ENCODE results near the gene RGL1. TPM values are rescaled to one million over a fixed set of nuclear protein-coding genes. Genes with fewer than 3 reads are reported as not detected.

Gene RGL1
- total RNA-seq, 1 donor from 2014 or later = 3.2 TPM

- Histone ChIP-seq H3K4me3 (ENCODE audit: low read depth, low read length) (no peak overlapping the region), H3K27me3 (ENCODE audit: control insufficient read depth, insufficient read depth, low read length) (no peaks in the 10 kb centered on the region), H3K36me3 (ENCODE audit: control insufficient read depth, insufficient read depth, low read length) (no peaks in the 10 kb centered on the region)
- no peak for DNase-seq (ENCODE audit: low read depth)
- no peak for TF ChIP-seq CTCF (IDR thresholded peaks at IDR 0.05; ENCODE audit: insufficient read depth, low read length, poor library complexity, severe bottlenecking)
Observed at GRCh38 chr1:183889095-183889494, 84.2 kb downstream of the RGL1 start.

- DNase-seq (ENCODE audit: low read depth) = no peak
- Histone ChIP-seq H3K4me3 (ENCODE audit: low read depth, low read length) (no peak overlapping the region), H3K36me3 (ENCODE audit: control insufficient read depth, insufficient read depth, low read length) (no peaks in the 10 kb centered on the region), H3K27me3 (ENCODE audit: control insufficient read depth, insufficient read depth, low read length) (no peaks in the 10 kb centered on the region)
- no peak for TF ChIP-seq CTCF (IDR thresholded peaks at IDR 0.05; ENCODE audit: insufficient read depth, low read length, poor library complexity, severe bottlenecking)
Observed at GRCh38 chr1:183891158-183891856, 86.4 kb downstream of the RGL1 start.

- TF ChIP-seq CTCF (IDR thresholded peaks at IDR 0.05; ENCODE audit: insufficient read depth, low read length, poor library complexity, severe bottlenecking) = no peak
- no peak for DNase-seq (ENCODE audit: low read depth)
- Histone ChIP-seq H3K4me3 (ENCODE audit: low read depth, low read length) (no peak overlapping the region), H3K36me3 (ENCODE audit: control insufficient read depth, insufficient read depth, low read length) (no peaks in the 10 kb centered on the region), H3K27me3 (ENCODE audit: control insufficient read depth, insufficient read depth, low read length) (no peaks in the 10 kb centered on the region)
Observed at GRCh38 chr1:183892351-183892793, 87.5 kb downstream of the RGL1 start.

GRCh38 chr1:183893561-183894289, 88.8 kb downstream of the RGL1 start:
- Histone ChIP-seq H3K4me3 (ENCODE audit: low read depth, low read length) (no peak overlapping the region), H3K27me3 (ENCODE audit: control insufficient read depth, insufficient read depth, low read length) (no peaks in the 10 kb centered on the region), H3K36me3 (ENCODE audit: control insufficient read depth, insufficient read depth, low read length) (no peaks in the 10 kb centered on the region)
- TF ChIP-seq CTCF (IDR thresholded peaks at IDR 0.05; ENCODE audit: insufficient read depth, low read length, poor library complexity, severe bottlenecking) = no peak
- DNase-seq (ENCODE audit: low read depth) = no peak

GRCh38 chr1:183894290-183894565, 89.3 kb downstream of the RGL1 start:
- no peak for TF ChIP-seq CTCF (IDR thresholded peaks at IDR 0.05; ENCODE audit: insufficient read depth, low read length, poor library complexity, severe bottlenecking)

More at GRCh38 chr1:183894290-183894565, 89.3 kb downstream of the RGL1 start:
- Histone ChIP-seq H3K4me3 (ENCODE audit: low read depth, low read length) (no peak overlapping the region), H3K36me3 (ENCODE audit: control insufficient read depth, insufficient read depth, low read length) (no peaks in the 10 kb centered on the region), H3K27me3 (ENCODE audit: control insufficient read depth, insufficient read depth, low read length) (no peaks in the 10 kb centered on the region)
- DNase-seq (ENCODE audit: low read depth) = no peak
